AG20443 (cell line): ENCODE measurements around the gene CTNNA2.
"Not testable (repeated sequence)": the region's sequence is repeated elsewhere in the genome, so short reads cannot be mapped to it uniquely, and the experiment has no call there.

Experiments used
- DNase-seq: peaks from one replicate; pipeline ENCODE4 v3.0.0; 2012; ENCODE audit warnings: low spot score, mixed read lengths

CTNNA2 gene

DNA sequence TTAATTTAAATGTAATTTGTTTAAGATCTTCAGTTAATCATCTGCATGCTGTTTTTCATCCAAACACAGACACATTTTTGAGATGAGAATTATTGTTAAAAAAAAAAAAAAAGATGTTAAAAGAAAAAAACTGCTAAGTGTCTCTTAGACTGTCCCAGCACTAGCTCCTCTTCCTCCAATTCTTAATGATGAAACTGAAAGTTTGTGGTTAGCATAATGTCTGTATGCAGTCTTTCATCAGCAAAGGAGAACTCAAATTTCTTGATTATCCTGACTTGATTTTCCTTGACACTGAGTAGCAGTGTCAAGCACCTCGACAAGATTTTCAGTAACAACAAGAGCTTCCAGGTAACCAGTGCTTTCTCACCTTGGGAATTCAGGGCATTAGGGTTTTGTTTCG lies 517.3 kb downstream of the CTNNA2 start:
- no peak for DNase-seq

DNA sequence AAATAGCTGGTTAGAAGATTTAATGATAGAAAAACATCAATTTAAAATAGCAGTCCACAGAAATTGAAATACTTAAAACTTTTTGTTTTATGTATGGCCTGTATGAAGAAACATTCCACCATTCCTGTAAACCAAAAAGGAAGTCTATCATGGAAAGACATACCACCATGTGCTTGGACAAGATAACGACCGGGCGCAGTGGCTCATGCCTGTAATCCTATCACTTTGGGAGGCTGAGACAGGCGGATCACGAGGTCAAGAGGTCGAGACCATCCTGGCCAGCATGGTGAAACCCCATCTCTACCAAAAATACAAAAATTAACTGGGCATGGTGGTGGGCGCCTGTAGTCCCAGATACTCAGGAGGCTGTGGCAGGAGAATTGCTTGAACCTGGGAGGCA lies 519.8 kb downstream of the CTNNA2 start:
- DNase-seq, result not testable (repeated sequence)

DNA sequence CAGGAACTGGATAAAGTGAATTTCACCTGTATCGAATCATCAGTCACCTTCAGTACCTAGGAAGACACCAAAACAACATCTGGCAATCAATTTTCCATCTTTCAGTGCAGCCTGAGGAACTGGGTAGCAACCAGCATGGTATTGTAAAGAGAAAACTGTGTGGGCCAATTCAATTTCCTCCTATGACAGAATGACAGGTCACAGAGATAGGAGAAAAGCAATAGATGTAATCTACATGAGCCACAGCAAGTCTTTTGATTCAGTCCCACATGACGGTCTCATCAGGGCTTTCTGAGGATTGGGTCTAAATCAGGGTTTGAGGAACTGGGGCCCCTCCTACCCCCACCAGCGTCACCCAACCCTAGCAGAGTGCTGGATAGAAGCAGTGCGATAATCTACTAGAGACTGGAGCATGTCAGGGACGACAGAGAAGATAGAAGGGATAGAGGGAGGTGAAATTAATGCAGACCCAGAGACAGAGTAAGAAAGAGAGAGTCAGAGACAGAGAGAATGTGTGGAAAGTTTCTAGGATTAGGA lies 523.0 kb downstream of the CTNNA2 start:
- DNase-seq, result no peak

DNA sequence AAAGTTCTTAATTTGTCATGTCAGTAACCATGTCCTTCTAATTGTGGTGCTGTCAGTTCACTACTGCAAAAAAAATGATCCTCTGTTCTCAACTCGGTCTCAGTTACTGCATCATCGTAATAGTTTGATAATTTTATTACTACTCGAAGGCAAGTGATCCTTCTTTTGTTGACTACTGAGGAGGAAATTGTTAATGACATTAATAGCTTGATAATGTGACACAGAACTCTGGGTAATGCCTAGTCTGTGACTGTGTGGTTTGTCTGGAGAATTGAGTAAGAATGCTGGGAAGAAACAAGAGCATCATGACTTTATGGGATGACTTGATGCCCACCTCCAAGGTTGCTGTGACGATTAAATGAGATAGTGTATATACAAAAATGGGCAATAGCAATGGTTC lies 524.5 kb downstream of the CTNNA2 start:
- no peak for DNase-seq

DNA sequence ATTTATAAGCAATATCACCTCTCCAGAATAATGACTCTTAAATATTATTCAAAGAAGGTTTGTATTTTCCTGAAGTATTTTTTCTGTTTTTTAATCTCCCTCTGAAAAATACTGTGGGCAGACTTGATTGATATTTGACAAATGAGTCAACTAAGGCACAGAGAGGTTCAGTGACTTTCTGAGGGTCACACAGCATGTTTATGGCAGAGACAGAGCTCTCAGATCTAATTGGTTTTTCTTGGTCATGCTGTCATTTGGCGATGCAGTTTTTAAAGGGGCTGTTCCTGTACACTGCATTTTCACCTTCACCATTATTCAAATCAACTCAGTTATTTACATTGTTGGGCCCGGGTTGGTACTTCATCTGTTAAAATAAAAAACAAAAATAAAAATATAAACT lies 527.4 kb downstream of the CTNNA2 start:
- no peak for DNase-seq

DNA sequence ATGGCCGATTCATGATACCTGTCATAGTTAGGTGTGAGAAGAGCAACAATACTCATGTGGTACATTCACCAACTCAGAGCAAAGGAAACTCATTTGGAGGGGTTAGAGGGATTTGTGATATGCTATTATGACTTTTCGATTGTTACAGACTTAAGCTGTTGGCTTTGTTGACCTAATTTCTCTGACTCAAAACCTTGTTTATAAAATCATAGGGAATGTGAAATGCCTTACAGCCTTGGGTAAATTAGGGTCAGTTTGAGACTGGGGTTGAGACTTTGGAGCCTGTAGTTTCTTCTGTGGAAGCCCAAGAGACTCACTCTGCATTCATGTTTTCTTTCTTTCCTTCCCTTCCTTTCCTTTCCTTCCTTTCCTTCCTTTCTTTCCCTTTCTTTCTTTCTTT lies 529.8 kb downstream of the CTNNA2 start:
- no peak for DNase-seq

DNA sequence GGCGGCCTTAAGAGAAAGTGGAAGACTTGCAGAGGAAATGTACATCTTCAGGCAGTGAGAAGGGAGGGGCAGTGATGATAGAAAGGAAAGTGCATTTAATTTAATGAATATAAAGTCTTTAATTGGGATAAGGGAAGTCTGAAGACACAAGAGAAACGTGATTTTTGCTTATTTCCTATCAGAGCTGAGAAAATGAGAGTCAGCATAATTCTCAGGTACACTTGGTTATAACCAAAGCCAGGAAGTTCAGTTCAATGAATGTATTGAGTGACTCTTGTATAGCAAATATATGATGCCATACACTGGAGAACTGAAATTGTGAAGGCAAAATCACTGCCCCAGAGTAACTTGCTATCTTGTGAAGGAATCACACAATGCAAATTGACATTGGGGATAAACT lies 535.4 kb downstream of the CTNNA2 start:
- no peak for DNase-seq

DNA sequence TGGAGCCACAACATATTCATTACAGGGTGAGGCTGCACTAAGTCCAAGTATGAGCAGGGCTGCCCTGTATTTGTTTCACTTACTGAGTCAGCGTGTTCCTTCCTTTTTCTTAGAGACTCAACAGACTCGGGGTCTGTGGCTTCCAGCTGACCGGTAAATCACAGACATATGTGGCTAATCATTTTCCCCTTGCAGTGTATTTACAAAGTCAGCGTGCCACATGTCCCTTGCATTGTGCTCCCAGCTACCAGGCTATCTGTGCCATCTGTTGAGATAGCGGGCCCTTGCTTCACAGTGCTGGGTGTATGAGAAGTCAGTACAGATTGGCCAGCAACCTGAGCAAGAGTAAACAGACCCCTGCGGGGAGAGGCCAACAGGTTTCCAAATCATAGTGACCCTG lies 537.4 kb downstream of the CTNNA2 start:
- no peak for DNase-seq

DNA sequence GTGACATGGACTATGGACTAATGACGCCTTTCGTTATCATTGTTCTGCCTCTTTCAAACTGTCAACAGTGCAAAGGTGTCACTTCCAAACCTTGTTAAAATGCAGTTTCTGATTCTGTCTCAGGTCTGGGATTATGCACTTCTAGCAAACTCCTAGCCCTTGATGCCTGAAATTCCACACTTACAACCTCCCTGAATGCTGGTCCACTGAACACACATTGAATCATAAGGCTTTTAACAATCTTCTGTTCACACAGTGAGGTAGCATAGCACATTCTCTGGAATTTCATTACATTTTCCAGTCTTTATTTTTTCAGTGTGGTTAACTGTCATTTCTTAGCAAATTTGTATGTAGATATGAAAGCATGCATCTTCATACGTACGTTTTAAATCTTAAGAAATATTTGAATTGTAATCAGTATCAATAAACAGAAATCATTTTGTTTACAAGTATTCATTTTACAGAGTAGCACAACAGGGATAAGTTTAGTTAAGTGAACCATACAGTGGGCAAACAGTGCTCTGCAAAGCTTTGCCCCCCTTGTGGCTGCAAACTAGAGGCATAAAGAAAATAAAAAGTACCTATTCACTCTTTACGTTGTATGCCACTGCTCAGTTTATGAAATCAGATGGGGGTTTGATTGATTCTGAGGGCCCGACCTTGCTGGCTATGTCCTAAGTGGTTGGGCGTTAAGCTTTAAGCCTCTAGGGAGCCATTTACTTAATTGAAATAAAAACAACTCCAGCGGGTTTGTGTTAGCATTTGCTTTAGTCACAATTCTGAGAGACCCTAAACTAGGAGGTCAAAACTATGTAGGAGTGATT lies 540.9 kb downstream of the CTNNA2 start:
- DNase-seq, result no peak

DNA sequence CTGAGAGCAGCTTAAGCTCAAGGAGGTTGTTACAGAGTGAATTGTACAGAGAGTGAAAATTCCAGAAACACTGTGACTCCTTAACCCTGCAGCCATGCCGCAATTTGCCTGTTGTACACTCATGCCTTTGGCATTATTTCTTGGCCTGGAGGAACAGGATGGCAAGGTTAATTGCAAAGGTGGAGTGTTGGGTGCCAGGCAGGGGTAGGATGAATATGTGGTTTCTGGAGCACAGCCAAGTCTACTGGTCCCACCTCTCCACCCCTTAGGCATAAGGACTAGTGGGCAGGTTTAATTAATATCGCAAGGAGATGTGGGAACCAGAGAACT lies 541.5 kb downstream of the CTNNA2 start:
- DNase-seq, result no peak

DNA sequence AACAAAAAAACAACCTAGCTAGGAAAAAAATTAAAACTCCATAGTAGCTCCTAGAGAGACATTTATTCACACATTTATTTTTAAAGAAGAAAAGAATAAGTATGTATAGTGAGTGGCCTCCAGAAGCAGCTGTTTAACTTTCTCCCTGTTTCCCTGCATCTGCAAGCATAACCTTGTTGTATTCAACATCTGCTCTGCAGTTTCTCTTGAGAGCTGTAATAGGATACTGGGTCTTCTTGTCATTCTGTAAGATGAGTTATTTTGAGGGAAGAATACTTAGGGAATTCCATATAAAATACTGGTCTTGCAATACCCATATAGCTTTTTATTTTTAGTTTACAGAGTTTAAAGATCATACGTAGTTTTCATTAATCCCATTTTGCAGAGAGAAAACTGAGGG lies 545.1 kb downstream of the CTNNA2 start:
- no peak for DNase-seq

DNA sequence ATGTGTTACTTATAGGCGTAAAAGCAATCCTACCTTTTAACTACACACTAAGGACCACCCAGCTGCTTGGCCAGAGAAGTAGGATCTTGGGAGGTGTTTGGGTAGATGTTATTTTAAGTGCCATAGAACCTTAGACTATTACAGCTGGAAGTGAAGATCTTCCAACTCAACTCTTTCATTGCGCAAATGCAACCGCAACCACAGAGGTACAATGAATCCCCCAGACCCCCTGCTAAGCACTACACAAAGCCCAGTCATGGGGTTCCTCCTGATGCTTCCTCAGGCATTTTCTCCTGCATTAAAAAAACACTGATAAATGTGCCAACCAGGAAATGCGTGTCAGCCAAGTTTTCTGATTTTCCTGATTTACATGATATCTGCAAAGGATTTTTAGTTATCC lies 545.7 kb downstream of the CTNNA2 start:
- DNase-seq, result no peak

DNA sequence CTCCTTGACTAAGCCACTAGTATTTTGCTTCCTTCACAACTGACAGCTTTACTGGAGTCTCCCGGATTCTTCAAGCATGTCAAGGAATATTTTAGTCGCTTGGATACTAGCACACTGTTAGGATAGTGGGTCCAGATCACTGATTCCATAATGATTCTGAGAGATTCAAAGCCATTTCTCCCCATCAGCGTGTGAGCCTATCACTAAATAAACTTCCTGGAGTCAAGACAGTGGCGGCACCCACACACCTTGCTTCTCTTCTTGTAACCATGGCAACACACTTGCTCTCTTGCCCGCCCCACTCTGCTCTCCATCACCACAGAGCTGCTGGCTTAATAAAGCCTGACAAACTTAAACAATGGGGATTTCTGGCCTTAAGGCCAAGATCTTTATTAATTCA lies 546.6 kb downstream of the CTNNA2 start:
- DNase-seq, result no peak

DNA sequence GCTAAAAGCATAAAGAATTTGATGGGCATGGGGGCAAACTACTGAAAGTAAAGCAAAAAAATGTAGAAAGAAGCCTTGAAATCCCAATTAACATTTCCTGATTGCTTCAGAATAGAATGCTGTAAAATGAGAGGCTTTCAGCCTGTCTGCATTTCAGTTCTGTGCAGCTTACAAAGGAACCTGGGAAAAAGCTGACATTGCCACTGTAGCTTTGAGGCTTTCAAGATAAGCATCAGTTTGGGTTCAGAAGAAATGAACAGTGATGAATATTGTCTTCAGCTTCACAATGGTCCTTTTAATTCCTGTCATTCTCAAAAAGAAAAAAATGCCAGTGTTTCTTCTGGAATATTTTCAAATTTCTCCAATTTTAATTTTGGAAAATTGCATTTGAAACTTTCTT lies 549.0 kb downstream of the CTNNA2 start:
- DNase-seq, result no peak

DNA sequence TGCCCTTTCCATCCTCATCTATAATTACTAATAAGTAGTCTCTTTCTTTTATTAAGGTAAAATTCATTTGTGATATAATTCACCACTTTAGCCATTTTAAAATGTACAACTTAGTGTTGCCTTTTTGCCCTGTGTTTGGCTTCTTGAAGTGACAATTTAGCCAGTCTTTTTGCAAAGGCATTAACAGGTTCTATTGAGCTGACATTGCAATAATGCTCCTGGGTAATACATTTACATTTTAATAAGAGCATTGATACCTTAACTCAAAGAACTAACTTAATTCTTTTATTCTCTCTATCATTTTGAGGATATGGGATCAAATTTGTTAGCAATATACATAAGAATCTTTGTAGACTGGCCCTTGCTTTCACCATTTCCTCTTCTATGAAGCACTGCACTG lies 549.4 kb downstream of the CTNNA2 start:
- DNase-seq, result no peak

DNA sequence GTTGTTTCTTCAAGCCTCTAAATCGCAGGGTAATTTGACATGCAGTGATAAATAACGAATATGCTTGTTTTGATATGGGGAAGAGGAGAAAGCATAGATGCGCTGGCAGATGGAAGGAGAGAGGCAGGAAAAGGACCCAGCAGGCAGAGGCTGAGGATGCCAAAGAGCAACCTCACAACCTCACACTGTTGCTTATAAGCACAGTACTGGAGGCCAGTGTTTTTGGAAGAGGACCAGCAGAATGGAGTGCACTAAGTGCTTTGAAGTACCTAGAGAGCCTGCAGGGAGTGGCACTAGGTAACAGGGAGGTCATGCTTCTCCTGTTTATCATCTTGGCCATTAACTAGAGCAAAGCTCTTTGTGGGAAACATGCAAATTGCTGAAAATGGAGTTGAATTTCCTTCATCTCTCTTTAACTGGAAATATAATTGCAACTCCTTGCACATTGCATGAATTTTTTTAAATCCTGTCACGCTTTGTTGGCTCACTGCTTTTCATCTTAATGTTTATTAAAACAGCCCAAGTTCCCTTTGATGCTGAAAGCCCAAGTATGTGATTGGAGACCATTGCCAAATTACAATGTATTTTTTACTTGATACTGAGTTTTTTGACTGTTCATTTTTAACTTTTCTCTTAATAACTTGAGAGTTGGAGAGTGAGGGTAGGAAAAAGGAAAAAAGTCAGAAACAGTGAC lies 555.3 kb downstream of the CTNNA2 start:
- no peak for DNase-seq

DNA sequence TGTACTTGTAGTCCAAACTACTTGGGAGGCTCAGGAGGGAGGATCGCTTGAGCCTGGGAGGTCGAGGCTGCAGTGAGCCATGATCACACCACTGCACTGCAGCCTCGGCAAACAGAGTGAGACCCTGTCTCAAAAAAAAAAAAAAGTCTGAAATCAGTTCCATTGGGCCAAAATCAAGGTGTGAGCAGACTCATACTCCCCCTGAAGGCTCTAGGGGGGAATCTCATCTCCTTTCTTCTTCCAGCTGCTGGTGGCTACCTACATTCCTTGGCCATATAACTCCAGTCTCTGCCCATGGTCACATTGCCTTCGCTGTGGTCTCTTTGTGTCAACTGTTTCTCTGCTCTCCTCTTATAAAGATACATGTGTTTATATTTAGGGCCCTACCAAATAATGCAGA lies 557.7 kb downstream of the CTNNA2 start:
- no peak for DNase-seq

DNA sequence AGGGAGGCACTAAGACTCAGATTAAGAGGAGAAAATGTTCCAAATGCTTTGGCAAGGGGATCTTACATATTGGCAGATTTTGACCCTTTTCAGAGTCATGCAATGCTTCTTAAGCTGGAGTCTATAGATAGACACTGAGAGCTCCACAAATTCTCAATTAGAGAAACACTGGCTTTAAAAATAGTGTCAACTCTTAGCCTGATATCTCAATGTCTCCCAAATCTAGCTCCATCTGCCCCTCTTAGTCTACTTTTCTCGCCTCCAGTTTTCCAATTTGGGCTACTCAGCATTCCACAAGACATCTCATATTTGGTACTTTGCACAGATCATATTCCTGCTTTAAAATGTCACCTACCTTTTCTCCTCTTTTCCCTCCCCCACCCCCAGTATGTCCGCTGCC lies 559.1 kb downstream of the CTNNA2 start:
- no peak for DNase-seq

DNA sequence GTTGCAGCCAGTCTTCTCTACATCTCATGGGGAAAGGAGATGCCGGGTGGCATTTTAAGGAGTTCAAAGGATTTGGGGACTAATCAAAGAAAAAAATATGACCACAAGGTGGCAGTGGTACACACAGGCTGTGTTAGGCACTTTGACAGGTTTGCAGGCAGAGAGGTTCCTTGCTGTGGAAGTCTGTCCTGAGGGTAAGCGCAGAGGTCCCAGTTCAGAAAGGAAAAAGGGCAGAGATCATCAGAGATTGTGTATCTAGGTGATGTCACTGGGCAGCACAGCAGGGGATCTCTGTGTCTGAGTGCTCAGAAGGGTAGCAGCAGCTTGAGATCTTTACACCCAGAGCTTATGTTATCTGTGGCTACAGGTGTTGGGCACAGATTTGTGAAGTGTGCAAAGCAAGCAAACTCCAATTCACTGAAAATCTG lies 560.3 kb downstream of the CTNNA2 start:
- peak; percentile 65 for DNase-seq

DNA sequence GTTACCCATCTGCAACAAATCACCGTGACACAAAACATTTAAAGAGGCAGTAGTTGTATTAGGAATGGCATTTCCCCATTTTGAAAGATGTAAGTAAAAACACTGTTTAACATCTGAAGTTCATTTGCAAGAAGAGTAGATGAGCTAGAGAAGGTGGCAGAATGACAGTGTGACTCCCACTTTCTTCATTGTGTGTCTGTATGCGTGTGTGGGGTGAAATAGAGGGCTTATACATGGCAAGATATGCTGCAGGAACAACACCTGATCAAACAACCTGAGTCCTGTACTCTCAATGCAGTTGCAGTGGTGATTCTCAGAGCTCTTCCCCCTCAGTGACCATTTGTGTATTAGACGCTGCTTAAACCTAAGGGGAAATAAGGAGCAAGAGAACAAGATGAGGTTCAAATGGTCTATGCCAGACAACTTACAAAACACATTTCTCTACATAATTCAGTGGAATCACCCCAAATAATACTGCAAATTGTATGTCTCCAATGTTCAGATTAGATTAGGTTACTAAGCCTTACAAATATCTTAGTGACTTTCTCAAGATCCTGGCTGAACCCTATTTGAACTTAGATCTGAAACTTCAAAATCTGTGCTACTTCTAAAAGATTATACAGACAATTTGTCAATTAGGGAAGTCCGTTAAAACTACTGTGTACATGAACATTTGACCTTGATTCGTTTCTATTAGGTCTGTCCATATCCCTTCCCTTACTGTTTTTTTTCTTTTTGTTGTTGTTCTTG lies 561.6 kb downstream of the CTNNA2 start:
- no peak for DNase-seq

DNA sequence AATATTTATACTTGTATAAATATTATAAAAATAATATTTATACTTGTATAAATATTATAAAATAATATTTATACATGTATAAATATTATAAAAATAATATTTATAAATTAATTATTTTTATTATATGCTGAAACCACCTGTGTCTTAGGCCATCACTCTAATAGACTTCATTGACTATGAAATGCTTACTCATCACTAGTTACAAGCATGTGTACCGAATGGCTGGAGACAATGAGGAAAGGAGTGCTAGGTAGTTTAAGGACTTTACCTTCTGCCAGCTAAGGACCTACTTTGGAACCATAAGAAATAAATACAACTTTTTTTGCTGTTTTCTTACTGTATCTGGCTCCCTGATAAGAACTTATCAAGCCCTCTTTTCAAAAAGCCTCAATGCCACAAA lies 562.9 kb downstream of the CTNNA2 start:
- no peak for DNase-seq

DNA sequence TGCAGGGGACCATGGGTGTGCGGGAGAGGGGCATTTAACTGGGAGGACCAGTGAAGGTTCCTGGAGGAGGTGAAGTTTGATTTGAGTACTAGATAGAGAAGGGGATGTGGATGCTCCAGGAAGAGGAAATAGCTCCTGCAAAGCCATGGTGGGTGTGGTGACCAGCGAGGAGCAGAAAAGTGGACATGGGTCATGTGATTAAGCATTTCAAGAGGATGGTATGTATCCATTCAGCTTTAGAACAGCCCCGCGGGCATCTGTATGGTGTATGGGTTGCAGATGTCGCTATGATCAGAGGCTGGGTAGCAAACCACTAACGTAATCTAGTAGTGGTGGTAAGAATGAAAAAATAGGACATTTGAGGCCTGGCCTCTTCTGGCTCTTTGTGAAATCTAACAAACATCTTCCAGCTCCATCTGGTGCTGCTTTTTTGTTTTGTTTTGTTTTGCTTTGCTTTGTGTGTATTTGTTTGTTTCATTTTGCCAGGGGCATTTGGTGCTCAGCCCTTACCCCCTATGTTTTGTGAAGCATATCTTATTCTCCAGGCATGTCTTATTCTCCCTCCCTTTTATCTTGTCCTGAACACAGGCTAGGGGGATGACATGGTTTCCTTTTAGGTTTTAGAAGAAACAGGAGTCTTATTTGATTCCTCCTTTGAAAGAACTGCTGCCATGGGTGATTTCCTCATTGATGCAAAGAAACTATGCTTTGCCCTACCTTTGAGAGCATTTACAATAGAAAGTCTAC lies 565.6 kb downstream of the CTNNA2 start:
- no peak for DNase-seq
